ENCODE measurements around the gene VPS45.
"Not testable (repeated sequence)": the region's sequence is repeated elsewhere in the genome, so short reads cannot be mapped to it uniquely, and the experiment has no call there.

The VPS45 gene

DNA sequence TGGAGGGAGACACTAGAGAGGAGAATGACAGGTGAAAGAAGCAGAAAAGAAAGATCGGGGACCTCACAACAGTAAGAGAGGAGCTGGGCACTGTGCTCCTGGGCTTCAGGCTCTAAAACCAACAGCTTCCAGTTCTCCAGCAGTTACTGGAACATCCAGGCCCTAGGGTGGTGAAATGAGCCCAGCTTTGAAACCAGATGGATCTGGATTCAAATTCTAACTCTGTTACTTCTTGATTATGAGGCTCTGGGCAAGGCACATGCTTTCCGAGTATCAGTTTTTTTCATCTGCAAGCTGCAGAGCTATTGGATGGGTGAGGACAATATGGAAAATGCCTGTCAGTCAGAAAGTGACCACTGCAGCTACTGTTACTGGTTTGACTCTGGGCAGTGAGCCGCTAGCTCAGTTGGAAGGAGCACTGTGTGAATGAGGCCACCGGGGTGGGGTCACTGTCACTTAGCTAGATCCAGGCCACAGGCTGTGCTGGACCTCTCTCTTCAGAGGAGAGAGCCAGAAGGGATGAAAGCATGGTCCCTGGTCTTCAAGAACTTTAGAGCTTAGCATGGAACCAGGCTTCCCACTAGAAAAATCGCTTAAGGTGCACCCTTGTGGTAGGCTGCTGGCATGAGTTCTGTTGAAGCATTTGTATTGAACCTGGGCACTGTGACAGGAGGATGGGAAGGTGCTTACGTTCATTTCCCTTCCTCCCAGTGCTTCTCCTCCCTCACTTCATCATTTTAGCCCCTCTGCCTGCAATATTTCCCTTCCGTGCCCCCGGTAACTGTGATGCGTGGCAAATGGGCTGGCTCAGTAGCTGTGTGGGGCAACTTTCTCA, 94.4 kb downstream of the VPS45 start:
- no peak for DNase-seq

DNA sequence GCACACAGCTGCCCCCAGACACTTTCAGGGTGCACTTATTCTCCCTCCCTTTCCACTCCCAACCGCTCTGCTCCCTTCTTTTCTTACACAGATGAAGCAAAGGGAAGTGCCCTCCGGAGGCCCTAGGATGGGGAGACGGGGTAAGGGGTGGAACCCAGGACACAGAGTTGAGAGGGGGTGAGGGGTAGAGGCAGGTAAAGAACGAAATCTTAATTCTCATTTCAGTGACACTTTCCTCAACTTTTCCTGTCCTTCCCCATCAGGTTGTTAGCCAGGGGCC, 94.9 kb downstream of the VPS45 start:
- DNase-seq: no peak

DNA sequence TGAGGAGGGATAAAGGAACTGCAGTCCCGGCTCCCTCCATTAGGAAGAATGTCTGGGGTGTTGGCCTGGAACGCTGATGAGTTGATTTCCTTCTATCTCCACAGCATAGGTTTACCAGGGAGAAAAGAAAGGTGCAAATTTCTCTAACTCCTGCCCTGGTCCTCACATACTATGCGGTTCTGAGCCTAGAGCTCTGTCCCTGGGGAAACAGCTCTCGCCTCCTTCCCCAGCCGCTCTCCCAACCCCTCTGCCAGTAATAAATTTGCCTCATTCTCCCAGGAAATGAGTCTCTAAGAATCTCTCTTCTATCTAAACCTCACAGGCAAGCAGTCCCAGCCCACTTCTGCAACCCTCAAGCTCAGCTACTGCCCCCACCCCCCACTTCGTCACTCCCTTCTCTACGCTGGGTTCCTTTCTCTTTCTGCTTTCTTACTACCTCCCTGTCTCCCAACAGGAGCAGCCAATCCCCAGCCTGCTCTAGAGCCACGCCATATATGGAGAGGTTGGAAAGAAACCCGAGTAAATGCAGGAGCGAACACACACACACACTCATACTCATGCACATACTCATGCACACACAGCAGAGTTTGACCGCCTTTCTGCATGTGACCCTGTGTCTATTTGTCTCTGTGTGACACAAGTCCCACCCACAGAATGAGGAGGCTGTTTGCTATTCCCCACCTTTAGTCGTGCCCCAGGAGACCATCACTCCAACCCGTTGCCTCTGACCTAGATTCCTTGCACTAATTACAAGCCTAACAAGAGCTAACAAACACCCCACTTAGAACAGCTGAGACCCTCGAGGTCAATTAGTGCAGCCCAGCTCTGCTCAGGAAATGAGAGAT, 95.5 kb downstream of the VPS45 start:
- DNase-seq: peak; percentile 47

DNA sequence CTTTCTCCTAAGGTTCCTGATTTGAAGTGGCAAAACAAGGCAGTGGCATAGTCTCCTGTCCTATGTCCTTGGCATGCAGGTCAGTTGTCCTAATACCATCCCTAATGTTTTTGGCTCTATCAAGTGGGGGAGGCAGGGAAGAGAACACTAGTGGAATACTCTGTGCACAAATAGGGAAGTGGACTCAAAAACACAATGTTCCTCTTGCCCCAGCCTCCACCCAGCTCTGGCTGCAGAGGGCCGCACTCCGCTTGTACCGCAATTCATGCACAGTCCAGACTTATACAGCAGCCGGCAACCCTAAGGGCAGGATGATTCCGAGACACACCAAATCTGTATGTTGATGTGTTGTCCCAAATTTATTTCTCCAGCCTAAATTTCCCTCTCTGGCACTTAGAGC, 96.6 kb downstream of the VPS45 start:
- no peak for DNase-seq

DNA sequence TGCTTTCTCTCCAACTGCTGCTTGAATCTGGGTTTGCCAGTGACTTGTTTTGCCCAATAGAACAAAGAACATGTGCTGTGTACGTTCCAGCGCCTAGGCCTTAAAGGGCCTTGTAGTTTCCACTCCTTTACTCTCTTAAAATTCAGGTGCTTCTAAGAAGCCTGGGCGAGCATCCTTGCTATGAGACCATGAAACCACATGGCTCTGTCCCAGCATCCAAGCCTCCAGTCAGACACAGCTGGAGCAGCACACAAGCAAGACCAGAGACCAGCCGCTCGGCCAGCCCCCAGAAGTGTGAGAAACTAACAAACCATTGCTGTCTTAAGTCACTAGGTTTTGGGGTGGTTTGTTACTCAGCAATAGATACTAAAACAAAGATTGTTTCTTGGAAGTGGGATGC, 97.2 kb downstream of the VPS45 start:
- no peak for DNase-seq

DNA sequence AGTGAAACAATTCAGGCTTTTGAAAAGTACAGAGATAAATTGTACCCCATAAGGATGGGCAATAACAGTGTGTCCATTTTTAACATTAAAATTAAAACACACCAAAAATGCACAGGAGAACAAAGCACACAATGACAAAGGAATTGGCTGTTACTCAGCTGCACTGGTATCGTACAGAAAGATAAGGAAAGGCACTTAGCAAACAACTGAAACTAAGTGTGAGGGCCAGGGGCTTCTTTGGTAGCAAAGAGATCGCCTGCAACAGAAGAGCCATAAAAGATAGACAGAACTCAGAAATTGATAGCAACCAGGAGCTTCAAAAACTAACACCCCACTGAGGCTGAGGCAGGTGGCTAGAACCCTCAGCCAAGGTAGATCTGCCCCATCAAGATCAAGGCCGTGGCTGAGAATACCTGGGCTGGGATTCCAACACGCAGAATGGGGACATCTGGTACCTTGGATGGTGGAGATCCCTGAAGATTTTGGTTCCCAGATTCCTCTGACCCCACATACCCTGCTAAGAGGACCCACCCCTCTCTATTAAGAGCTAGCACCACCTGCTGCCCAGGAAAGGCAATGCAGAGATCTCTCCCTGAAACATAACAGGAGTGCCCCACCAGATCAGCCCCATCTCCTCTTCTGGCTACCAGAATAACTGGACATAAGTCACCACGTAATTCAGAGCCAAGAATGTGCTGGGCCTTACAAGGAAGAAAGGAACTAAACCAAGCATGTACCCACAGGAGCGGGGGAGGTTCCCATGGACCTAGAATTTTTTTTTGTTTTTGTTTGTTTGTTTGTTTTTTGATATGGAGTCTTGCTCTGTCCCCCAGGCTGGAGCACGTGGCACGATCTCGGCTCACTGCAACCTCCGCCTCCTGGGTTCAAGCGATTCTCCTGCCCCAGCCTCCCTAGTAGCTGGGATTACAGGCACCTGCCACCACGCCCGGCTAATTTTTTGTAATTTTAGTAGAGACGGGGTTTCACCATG, 98.3 kb downstream of the VPS45 start:
- peak; percentile 41 for DNase-seq

DNA sequence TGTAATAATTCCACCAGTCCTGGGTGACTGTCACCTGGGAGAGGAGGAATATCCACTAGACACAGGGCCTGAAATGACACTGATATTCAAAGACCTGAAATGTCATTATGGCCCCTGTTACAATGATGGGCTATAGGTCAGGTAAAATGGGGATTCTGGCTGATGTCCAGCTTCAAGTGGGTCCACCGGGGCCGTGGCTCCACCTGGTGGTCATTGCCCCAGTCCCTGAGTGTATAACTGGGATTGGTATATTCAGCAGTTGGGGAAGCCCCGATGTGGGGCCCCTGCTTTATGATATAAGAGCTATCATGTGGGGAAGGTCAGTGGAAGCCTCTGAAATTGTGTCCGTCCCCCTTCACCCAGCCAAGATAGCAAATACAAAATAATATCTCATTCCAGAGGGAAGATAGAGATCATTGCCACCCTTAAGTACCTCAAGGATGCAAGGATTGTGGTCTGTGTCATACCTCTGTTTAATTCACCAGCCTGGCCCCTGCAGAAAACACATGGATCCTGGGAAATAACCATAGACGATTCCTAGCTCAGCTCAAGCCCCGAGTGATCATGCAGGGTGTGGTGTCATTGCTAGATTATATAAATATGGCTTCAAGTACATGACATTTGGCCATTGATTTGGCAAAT, 101.5 kb downstream of the VPS45 start:
- peak; percentile 76 for DNase-seq

DNA sequence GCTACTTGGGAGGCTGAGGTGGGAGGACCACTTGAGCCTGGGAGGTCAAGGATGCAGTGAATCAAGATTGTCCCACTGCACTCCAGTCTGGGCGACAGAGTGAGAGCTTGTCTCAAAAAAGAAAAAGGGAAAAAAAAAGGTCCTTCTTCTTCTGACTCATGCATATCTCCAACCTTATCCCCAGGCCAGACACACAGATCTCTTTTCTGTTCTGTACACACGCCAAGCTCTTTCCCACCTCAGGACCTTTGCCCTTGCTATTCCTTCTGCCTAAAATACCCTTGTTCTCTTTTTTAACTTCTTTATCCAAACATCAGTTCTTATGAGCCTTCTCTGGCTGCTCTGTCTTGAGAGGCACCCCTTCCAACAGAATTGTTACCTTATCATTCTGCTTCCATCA, 104.2 kb downstream of the VPS45 start:
- no peak for DNase-seq

DNA sequence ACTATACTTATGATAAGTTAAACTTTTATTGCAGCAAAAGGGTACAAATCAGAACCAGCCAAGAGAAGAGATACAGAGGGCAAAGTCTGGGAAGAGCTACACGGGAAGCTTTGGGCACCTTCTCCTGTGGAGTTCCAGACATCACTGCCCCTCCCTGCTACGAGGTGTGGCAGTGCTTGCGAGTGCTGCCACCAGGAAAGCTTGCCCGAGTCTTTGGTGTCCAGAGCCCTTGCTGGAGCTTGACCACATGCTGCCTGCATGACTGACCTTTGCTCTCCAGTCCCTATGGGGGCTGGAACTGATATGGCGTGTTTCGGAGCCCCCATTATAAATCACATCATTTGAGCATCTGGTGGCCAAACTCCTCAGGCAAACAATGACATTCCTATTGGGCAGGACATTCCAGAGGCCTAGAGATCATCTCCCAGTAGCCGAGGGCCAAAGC, 105.6 kb downstream of the VPS45 start:
- no peak for DNase-seq

DNA sequence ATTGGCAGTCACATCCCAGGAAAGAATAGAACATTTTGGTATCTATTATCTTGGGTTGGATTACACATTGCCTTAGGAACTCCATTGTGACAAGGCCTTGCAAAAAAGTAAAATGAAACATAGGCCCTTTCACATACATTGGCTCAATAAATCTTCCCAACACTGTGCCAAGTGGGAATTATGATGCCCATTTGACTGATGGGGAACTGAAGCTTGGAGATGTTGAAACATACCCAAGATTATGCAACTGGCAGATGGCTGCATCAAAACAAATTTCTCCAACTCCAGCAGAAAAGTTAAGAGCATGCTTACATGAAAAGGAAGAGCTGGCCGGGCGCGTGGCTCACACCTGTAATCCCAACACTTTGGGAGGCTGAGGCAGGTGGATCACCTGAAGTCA, 109.0 kb downstream of the VPS45 start:
- no peak for DNase-seq

DNA sequence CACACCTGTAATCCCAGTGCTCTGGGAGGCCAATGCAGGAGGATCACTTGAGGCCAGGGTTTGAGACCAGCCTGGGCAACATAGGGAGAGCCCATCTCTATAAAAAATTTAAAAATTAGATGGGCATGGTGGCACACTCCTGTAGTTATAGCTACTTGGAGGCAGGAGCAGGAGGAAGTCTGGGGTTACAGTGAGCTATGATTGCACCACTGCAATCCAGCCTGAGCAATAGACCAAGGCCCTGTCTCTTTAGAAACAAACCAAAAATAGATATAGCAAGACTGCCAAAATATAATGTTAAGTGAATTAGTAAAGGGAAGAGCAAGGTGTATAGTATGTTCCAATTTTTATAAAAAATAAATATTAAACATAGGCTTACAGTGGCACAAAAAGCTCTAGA, 111.0 kb downstream of the VPS45 start:
- no peak for DNase-seq

DNA sequence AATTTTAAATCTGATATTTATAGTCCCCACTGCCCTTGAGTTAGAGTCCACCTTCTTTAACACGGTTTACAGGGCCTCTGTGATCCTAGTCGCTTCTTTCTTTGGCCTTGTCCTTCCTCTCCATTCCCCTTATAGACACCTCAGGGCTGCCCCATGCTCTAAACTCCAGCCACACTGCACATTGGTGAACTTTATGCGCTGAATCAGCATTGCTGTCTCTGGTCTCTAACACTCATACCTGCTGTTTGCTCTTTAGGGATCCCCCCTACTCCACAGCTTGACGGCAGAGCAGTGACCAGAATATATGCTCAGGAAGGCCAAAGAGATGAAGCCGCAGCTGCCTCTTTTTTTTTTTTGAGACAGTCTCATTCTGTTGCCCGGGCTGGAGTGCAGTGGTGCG, 112.3 kb downstream of the VPS45 start:
- no peak for DNase-seq

DNA sequence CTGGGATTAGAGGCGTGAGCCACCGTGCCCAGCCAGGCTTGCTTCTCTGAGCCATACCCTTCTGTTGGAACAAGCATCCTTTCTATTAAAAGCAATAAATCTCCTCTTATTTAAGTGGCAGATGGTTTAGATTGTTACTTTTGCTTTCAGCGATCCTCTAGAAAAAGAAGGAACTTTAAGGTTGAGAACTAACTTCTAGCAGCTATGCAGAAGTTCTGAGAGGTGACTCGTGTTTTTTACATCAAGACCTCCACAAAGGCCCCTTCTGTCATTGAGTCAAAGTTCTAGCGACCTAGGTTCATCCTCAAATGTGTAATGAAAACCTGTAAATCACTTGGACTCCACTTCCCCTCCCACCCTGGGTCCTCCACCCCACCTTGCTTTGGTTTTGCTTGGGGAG, 112.9 kb downstream of the VPS45 start:
- no peak for DNase-seq

DNA sequence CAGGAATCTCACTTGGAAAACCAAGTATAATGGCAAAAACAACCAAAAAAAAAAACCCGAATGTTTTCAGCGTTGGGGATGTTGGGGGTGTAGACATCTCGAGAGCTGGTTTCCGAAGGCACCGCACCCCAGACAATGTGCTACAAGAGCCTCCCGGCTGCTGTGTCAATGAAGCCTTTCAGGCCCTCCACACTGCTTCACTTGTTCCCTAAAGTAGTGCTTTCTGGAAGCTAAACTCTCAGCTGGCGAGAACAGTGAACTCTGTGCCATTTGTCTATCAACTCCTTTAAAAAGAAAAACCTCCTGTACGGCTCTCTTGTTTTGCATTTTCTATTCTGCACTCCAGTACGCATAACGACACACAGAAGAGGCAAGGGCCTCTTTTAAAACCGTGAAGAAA, 114.7 kb downstream of the VPS45 start:
- DNase-seq: no peak

DNA sequence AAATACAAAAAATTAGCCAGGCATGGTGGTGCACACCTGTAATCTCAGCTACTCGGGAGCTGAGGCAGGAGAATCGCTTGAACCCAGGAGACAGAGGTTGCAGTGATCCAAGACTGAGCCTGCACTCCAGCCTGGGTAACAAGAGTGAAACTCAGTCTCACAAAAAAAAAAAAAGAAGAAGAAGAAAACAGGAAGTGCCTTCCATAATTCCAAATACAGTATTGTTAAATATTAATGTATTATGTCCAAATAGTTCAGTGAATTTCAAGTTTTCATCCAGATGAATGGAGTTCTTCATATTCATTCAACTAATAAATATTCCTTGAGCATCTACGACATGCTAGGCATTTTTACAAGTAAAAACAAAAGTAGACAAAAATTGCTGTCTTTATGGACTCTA, 115.5 kb downstream of the VPS45 start:
- no peak for DNase-seq

DNA sequence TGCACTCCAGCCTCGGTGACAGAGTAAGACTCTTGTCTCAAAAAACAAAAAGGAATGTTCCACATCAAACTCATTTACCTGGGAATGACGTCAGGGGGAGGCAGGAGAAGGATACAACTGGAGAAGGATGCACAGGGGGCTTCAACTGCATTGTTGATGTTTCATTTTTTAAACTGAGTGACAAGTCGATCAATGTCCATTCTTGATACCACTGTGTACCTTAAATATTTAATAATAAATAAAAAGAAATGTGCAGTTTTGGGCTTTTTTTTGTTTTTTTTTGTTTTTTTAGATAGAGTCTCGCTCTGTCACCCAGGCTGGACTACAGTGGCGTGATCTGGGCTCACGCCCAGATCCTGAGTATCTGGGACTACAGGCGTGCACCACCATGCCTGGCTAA, 117.9 kb downstream of the VPS45 start:
- DNase-seq: no peak

DNA sequence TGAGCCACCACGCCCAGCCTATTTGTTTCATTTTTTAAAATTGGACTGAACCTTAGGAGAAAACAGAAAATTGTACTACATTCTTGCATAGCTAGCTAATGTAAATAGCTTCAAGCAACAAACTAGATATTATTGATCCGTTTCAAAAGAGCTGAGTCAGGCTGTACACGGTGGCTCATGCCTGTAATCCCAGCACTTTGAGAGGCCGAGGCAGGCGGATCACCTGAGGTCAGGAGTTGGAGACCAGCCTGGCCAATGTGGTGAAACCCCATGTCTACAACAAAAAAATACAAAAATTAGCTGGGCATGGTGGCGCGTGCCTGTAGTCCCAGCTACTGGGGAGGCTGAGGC, 118.8 kb downstream of the VPS45 start:
- DNase-seq: not testable (repeated sequence)

DNA sequence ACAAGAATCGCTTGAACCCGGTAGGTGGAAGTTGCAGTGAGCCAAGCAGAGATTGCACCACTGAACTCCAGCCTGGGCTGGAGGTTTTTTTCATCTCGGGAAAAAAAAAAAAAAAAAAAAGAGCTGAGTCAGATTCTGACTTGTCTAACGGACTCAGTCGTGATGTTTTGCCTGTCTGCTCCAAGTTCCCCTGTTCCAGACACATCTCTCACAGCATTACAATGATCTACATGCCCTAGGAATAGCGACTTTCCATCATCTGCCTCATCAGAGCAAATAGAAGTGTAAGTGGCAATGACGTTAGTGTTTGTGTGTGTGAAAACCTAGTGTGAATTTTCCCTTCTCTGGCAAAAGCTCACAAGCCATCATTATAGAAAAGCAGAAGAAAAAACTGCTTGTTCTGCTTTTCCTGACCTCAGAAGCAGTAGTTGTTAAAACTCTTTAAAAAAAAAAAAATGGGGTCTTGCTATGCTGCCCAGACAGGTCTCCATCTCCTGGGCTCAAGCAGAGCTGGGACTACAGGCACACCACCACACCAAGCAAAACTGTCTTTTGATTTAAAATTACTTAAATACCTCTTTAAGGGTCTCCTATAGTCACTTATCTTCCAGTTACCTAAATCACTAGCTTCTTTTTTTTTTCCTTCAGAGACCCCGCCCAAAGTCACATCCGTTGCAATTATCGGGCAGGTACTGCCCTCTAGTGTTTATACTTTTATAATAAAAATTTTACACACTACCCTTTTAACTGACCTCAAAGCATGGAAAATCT, 119.4 kb downstream of the VPS45 start:
- DNase-seq: peak; percentile 56

DNA sequence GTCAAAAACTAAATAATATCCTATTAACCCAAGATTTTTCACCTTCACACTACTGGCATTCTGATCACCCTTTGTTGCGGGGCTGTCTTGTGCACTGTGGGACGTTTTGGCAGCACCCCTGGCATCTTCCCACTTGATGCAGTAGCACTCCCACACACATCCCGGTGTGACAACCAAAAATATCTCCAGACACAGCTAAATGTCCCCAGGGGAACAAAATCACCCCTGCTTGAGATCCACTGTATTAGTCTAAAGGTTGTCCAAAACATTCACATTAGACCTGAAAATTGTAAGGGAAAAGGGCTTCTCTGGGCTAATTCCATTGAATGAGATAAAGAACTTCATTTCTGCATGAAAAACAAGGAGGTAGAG, 120.0 kb downstream of the VPS45 start:
- DNase-seq: no peak

DNA sequence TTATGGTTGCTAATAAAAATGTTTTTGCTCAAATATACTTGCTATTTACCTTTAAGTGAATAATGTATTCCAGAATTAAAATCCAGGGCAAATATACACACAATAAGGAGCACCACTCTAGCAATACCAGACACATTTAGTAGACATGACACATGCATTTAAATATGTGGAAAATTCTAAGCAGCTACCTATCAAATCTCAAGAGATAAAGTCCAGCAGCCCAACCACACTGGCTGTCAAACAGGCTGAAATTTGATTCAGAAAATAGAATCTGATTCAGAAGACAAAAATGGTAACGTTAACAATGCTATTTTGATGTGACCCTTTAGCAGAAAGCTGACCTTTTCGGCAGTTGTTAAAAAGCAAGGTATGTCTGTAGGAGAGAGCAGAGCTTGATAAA, 124.4 kb downstream of the VPS45 start:
- DNase-seq: no peak

DNA sequence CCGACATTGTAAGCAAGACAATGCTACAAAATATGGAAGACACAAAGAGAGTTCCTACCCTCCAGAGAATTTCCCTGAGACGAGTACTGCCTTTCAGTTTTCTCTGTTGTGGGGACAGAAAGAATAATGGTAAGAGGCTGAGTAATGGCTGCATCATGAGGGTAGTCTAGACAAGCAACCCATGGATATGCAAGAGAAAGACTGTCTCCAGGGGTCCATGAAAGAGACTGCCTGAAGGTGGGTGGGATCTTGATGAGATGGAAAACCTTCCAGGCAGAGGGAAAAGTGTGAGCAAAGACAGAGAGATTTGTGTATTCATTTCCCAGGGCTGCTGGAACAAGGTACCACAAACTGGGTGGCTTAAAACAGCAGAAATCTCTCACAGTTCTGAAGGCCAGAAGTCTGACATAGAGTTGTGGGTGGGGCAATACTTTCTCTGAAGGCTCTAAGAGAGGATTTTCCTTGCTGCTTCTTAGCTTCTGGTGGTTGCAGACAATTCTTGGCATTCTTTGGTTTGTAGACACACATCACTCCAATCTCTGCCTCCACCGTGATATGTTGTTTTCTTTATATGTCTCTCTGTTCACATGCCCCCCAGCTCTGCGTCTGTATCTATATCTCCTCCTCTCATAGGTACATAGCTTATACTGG, 126.9 kb downstream of the VPS45 start:
- DNase-seq: no peak
